KBM-7 (cell line): Measurements from ENCODE around the gene RPS6KB2.

Experiments used
- DNase-seq: peaks from one replicate; pipeline ENCODE4 v3.0.0-alpha.2; 2015
- in situ Hi-C: fragments of 300-500 bp; cut with MboI; formaldehyde crosslinking; loops from 2 replicates; pipeline ENCODE4 v1.14.3; 2020; ENCODE audit warnings: low sequenced_read_pairs, low pct_unique_long_range_greater_than_20kb, mixed read lengths

Gene RPS6KB2

DNA sequence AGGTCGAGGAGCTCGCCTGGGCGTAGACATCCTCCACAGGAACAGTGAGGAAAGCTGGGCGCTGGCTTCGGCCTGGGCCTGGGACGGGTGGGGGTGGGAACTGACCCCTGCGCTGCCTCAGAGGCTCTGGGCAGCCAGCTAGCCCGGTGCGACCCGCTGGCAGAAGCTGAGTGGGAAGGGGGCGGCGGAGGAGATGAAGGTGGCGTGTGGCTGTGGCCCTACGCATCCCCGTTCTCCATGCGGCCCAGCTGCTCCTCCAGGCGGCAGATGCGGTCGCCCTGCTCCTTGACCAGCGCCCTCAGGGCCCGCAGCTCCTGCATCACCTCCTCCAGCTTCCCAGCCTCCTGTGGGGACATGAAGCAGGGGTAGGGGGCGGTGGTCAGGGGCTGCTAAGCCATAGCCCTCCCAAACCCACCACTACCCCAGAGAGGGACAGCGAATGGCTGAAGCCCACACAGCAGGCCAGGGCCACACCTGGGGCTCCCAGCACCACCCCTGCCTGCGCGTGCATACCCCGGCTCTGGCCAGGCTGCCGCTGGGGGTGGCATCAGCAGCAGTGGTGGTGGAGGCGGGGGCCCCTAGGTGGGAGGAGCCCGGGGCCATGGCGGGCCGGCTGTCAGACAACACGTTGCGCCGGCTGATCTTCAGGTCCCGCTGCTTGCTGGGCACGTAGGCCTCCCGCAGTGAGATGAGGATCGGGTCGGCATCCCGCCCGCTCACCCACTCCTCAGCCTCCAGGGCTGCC lies 10.0 kb downstream of the RPS6KB2 start:
- in situ Hi-C loops: no loop called here
- no peak for DNase-seq

DNA sequence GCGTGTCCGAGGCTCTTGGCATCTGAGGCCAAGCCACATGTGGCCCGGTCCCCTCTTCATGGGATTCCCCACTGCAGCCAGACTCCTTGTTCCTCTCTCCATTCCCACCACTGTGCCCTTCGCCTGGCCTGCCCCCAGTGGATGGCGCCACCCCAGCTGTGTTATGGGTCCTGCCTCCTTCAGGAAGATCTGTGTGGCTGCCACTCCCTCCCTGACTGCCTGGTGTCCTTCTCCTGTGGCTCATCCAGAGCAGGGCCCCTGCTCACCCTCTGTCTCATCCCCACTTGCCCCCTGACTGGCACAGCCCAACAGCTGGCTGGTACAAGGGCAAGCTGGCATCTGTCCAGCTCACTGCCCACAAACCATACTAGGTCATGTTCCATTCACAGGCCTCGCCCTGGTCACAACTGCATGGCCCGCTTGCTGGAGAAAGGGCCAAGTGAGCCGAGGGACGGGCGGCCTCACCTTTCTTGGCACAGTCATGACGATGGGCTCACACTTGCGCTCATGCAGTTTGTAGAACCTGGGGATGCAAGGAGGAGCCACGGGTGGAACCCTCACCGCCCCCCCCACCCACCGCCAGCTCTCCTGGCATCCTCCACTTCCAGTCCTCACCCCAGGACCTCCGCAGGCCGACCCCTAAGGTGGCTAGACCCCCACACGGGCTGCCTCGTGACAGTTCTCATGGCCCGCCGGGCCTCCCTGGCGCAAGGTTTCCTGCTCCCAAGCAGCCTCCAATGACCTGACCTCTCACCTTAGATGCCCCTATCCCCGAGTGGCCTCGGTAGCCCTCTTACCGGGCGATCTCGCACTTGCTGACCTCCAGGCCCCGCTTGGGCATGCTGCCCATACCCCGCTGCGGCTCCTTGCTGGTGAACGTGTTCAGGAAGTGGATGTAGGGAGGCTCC lies 11.3 kb downstream of the RPS6KB2 start:
- peak; percentile 71 for DNase-seq
- in situ Hi-C loops: no loop called here

DNA sequence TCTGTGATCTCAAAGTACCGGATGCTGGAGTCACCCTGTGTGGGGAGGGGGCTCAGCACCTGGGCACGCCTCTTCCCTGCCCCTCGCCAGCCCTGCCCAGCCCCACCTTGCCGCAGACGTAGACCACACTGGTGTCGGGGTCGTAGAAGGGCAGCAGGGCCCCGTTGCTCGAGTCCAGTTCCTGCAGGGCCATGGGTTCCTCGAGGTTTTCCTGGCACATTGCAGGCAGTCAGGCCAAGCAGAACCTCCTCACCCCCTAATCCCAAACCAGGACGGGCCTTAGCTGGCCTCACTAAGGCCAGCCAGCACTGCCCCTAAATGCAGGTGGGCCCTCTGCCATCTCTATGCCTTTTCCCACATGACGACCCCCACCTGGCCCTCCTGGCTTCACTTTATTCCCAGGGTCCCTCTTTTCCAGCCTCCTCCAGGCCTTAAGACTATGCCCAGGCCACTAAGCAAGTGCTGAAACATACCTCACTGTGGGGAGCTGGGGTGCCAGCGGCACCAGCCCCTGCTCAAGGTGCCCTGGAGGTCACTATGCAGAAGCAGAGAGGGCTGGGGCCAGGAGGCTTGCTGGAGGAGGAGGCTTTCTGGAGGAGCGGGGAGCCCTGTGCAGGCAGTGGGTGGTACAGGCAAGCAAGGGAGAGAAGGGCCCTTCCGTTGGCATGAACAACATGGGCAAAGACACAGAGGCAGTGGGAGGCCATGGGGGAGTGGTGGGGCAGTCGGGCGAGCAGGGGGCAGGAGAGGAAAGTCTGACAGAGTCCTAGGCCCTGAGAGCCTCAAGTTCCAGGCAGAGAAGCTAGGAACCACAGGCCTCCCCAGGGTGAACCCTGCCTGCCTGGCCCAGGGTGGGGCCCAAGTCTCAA lies 12.2 kb downstream of the RPS6KB2 start:
- in situ Hi-C loops: no loop called here
- no peak for DNase-seq

DNA sequence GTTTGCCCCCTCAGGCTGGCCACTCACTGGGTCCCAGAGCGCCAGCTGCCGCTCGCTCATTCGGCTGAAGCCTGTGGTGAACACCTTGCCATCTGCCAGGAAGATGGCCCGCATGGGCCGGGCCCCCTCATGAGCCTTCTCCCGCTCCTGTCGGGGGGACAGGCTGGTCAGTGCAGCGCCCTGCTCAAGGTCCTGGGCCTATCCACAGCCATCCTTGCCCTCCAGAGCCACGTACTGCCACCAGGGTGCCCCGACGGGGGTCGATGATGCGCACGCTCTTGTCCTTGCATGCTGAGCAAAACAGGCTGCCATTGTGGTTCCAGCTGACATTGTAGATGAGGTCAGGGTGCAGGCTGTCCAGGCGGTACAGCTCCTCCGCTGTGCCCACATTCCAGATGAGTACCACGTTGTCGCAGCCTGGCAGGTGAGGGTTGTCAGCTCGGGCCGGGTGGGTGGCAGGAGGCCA lies 12.8 kb downstream of the RPS6KB2 start:
- in situ Hi-C loops: no loop called here
- DNase-seq: no peak

DNA sequence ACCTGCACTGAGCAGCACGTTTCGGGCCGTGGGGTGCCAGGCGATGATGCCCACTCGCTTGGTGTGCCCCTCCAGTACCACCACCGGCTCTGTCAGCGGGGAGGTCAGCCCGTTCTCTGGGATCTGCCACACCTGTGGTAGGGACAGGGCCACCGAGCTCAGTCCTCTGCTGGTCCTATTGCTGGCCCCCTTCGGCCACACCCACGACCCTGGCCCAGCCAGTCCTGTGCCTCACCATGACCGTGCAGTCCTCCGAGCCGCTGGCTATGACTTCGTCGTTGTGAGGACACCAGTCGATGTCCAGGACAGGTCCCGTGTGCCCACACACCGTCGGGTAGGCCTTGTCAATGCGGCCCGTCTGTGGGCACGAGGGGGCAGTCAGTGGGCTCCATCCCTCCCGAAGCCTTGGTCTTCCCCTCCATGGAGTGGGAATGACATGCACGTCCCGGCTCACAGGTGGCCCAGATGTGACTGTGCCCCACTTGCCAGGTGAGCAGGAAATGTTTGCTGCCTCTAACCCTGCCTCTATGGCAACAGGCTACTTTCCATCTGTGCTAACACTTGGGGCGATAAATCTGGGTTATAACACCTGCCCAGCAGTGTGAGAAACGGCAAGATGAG lies 13.5 kb downstream of the RPS6KB2 start:
- in situ Hi-C loops: no loop called here
- DNase-seq: no peak

DNA sequence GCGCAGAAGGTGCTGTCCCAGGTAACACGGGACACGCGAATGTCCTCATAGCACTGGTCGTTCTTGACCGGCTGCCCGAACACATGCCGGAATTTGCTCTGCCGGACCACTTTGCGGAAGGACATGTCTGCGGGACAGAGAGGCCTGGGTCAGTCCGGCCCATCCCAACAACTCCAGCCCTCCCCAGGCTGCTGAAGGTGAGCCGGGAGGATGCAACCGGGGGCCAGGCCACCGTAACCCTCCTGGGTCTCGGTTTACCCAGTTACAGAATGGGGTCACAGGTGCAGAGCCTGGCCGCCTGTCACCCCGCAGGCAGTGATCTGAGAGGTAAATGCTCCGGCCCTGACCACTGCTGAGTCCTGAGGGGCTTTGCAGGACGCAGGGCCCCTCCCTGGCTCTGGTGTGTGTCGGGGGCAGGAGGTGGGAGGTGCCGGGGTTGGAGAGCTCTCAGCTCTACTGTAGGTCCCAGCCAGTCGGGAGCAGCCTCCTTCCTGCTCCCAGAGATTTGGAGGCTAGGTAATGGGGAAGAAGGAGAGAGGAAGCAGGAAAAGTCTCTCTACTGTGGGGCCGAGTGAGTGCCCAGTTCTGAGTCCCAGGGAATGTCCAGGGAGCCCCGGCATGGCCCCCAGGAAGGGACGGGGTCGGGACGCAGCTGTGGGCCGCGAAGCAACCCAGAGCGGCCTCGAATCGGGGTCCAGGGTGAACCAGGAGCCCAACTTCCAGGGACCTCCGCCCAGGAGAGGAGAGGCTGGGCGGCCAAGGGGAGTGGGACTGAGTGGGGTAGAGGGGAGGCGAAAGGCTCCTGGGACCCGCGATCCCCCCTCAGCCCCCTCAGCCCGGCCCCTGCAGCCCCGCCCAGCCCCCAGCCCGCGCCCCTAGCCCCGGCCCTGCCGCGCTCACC lies 14.5 kb downstream of the RPS6KB2 start:
- DNase-seq: no peak
- in situ Hi-C loops: no loop called here

DNA sequence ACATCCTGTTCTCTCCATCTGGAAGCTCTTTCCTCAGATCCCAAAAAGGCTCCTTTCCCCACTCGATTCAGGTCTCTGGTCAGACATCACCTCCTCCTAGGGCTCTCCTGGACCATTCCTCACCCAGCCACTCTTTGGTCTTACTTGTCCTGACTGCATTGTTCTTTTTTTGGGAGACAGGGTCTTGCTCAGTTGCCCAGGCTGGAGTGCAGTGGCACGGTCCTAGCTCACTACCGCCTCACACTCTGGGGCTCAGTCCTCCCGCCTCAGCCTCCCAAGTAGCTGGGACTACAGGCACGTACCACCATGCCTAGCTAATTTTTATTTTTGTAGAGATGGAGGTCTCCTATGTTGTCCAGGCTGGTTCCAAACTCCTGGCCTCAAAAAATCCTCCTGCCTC lies 17.2 kb downstream of the RPS6KB2 start:
- in situ Hi-C loops: no loop called here
- no peak for DNase-seq

DNA sequence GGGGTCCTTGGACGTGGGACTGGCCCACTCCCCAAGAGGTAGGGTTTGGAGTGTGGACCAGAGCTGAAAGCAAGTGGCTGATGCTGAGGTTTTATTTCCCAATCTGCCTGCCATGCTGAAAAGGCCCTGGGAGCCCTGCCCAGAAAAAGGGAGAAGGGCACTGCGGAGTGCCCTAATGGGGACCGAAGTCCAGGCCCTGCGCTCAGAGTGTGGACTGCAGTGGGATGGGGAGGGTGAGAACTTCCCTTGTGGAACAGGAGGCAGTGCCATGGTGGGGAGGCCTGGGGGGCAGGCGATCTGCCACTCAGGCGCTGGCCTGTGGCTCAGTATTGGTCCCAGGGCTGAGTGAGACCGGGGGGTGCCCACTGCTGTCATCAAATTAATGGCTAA lies 19.9 kb downstream of the RPS6KB2 start:
- in situ Hi-C loops: no loop called here
- DNase-seq: no peak

DNA sequence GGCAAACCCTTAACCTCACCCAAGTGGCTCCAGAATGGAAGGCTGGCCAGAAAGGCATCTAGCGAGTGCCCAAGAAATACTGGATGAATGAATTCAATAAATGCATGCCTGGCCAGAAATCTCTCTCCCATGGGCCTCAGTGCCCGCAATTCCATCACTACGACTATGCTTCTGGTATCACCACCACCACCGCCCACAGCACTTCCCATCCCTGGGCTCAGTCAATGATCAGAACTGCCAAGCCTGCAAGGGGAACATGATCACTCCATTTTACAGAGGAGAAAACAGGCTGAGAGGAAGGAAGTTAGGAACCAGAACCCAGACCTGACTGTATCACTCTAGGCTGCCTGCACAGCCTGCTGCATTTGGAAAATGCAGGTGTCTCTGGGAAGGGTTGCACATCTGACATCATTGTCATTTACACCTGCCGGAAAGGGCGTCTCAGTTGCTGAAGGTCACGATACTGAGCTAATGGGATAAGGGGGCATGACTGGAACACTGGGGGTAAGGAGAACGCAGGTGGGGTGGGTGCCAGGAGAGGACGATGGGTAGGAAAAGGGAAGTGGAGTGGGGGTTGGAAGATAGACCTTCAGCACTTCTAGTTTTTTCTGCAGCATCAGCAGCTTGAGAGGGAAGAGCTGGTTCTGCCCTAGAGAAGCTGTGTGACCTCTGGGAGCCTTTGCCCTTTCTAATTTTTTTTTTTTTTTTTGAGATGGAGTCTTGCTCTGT lies 21.0 kb downstream of the RPS6KB2 start:
- DNase-seq: peak; percentile 59
- in situ Hi-C loops: no loop called here

DNA sequence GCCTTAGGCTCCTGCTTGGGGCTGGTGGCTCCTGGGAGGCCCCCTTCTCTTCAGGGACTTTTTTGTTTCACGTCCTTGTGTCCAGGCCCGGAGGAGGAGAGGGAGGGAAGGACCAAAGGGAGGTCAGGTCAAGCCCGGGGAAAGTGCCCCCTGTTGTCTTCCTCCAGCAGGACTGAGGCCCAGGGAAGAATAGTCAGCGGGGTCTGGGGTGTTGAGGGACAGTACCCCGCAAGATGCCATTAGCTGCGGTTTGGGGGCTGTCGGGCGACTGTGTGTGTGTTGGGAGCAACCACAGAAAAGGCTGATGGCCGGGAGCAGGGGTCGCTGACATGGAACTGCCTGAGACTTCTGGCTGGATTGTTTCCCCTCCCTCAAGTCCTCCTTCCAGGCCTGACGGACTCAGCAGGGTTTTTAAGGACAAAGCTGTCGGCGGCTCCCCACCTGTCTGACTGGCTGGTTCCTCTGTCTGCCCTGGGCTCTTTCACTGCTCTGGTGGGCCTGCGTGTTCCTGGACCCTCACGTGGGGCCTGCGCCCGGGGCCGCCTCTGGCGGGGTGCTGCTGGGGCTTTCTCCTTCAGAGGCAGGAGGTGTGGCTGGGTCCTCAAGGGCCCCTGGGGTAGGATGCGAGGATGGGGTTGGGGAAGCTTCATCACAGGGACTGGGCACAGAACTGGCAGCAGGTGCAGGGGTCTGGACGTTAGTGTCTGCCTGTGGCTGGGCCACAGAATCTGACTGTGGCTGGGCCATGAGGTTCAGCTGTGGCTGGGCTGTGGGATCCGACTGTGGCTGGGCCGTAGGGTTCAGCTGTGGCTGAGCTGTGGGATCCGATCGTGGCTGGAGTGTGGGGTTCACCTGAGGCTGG lies 22.7 kb downstream of the RPS6KB2 start:
- in situ Hi-C loops: no loop called here
- DNase-seq: no peak

DNA sequence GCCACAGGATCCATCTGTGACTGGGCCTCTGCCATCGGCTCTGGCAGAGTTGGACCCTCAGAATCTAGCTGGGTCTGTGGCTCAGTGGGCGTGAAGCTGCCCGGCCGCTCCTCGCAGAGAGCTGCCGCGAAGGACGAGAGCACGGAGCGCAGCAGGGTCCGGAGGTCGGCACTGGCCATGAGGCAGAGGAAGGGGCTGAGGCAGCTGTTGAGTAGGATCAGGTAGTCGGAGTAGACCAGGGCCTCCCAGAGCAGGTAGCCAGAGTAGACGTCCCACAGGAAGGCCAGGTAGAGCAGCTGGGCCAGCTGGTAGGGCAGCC lies 23.3 kb downstream of the RPS6KB2 start:
- in situ Hi-C loops: no loop called here
- no peak for DNase-seq

DNA sequence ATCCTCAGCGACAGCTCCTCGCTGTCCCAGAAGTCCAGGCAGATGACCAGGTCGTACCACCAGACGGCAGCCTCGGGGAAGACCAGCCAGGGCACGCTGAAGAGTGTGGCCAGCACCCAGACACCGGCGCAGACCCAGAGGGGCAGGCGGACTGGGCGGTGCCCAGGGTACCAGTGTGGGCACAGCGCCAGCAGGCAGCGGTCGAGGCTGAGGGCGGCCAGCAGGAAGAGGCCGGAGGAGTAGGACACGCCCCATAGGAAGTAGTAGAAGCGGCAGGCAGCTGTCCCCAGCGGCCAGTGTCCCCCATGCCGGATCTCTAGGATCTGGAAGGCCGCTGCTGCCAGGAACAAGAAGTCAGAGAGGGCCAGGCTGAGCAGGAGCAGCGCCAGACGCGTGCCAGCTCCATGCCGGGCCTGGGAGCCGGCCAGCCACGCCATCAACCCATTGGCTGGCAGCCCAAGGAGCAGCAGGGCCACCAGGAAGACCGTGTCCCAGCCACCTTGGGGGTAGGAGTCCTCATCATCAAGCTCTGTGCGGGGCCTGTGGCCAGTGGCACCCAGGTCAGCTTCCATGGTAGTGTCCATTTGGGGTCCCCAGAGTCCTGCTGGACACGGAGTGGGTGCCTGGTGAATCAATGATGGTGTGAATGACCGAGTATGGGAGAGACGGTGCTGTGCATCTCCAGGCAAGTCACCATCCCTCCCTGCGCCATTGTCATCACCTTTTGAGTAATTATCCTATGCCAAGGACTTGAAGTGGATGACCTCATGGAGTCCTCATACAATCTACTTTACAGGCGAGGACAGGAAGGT lies 24.1 kb downstream of the RPS6KB2 start, which contains the start of gene GPR152:
Gene GPR152 (minus strand): TSS at position 589 of the 812 bp plus-strand sequence. CDS start 5 bp downstream, at position 584.
- no peak for DNase-seq
- in situ Hi-C loops: no loop called here

DNA sequence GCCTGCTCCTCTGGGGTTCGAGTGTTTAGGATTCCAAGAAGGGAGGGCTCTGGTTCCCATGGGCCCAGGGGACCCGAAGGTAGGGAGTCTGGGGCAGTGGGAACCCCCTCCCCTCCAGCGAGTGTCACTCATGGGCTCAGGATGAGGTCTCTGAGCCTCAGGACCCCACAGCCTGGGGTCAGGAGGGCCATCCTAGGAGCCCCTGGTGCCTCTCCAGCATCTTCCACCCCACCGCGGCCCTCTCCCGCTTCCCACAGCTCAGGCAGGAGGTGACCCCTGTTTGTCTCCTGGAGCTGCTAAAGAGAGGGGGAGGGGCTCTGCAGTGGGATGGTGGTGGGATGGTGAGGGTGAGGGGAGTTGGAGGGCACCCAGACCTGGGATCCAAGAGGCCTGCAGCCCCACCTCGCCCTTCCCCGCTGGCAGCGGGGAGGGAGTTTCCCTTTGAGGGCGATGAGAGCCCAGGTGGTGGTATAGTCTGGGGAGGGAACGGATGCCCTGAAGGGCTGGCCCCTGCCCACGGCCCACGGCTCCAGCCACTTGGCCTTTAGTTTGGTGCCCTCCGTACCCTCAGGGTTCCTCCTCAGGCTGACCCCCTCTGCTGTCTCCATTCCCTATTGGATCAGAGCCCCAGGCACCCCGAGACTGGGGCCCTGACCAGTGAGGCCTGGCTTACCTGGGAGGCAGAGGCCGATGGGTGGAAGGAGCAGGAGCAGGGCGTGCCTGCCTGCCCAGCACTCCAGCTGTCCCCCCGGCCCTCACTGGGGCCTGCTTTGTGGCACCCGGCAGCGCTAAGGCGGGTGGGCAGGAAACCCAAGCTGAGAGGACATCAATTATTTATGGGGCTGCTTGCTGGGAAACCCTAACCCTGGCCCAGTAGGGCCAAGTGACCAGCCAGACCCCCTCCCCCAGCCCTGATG lies 25.8 kb downstream of the RPS6KB2 start:
- in situ Hi-C loops: no loop called here
- no peak for DNase-seq

DNA sequence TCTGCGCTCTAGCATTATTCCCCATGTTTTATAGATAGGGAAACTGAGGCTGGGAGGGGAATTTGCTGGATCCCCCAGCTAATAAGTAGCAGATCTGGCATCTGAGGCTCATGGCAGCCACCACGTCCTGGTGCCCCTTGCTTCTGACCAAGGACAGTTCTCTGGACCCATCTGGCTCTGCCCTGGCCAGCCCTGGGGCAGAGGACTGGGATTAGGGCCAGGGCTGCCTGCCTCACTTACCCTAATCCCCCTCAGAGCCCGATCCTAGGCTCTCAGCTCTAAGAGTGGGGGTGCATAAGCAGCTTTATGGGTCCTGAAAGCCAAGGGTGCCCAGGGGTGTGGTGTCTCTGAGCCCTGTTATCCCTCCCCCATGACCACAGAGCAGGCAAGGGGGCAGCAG lies 26.8 kb downstream of the RPS6KB2 start, which contains the start of gene CABP4:
Gene CABP4 (plus strand): TSS at position 301 of the 400 bp plus-strand sequence. CDS start 70 bp downstream, at position 371.
- DNase-seq: no peak
- in situ Hi-C loops: no loop called here
